ENCODE measurements around the gene API5. TPM values are rescaled to one million over a fixed set of nuclear protein-coding genes. Genes with fewer than 3 reads are reported as not detected.
A peak's percentile ranks its signal among the peaks of the same experiment; 100 is the strongest.

API5 gene
- polyA plus RNA-seq, 1 of the 3 experiments (the other 2 are of a cell fraction) = 80.9 TPM

DNA sequence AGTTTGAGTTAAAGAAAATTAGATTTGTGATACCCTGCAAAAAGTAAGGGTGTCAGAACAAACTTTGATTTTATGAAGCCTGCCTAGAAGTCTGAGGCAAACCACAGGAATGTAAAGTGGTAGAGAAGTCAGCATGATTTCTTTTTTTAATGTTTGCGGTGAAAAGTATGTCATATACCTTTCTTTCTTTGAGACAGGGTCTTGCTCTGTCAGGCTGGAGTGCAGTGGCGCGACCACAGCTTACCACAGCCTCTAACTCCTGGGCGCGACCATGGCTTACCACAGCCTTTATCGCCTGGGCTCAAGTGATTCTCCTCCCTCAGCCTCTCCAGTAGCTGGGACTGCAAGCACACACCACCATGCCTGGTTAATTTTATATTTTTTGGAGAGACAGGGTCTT, 4.7 kb downstream of the API5 start:
- Histone ChIP-seq H3K27ac (ENCODE audit: low read depth in 2 of 2, low read length in 1 of 2) (no peak overlapping the region), H3K27me3 (ENCODE audit: insufficient read depth) (no peaks in the 10 kb centered on the region), H3F3A (replicated peaks; ENCODE audit: insufficient read depth) (peaks cover 4% of the 10 kb centered on the region), H3K4me3 (ENCODE audit: low read depth in 2 of 2, low read length in 1 of 2) (no peak overlapping the region), H3K4me1 (ENCODE audit: control insufficient read depth in 1 of 2, insufficient read depth in 2 of 2, low read depth in 1 of 2, low read length in 1 of 2) (peaks cover 9 to 17% of the 10 kb centered on the region in 2 experiments; a peak in 3 of 4 replicates), H3K9me2 (no peaks in the 10 kb centered on the region), H3K9me3 (no peaks in the 10 kb centered on the region), H3K36me3 (replicated peaks in 1 of 2; ENCODE audit: control insufficient read depth in 1 of 2, insufficient read depth in 2 of 2, low read length in 1 of 2) (peaks cover 20 to 29% of the 10 kb centered on the region in 2 experiments), H4K20me1 (ENCODE audit: insufficient read depth) (peaks cover 60% of the 10 kb centered on the region), H3K9ac (no peak overlapping the region), H3K79me2 (ENCODE audit: insufficient read depth) (peaks cover 83% of the 10 kb centered on the region), H3K4me2 (no peak overlapping the region), H2AFZ (ENCODE audit: low read depth) (no peak overlapping the region)
- TF ChIP-seq EP300 (IDR thresholded peaks at IDR 0.05; ENCODE audit: borderline replicate concordance in 1 of 2, low read depth in 1 of 2, low read length in 1 of 2) = no peak
- TF ChIP-seq ELF1 (IDR thresholded peaks at IDR 0.05) = no peak
- TF ChIP-seq RFX5 (IDR thresholded peaks at IDR 0.05; ENCODE audit: low read length) = no peak
- no peak for TF ChIP-seq RXRA (IDR thresholded peaks at IDR 0.05; ENCODE audit: borderline replicate concordance, low read depth)
- no peak for TF ChIP-seq JUND (IDR thresholded peaks at IDR 0.05)
- no peak for TF ChIP-seq MEF2A (IDR thresholded peaks at IDR 0.05; ENCODE audit: borderline replicate concordance, low read depth)
- TF ChIP-seq RAD21 (IDR thresholded peaks at IDR 0.05; ENCODE audit: low read length) = no peak
- no peak for TF ChIP-seq EZH2phosphoT487 (IDR thresholded peaks at IDR 0.05; ENCODE audit: borderline replicate concordance, low read depth)
- WGBS (ENCODE audit: low lambda C conversion rate) = 94% methylated on average over 6 of the region's 6 CpGs
- CTCF ChIA-PET = no interaction called here
- POLR2A ChIA-PET = interaction anchor here (0.7 kb wide), 1 partner anchor 567 kb away, joined by 3 read pairs; no protein-coding TSS in a partner anchor
- no peak for DNase-seq

DNA sequence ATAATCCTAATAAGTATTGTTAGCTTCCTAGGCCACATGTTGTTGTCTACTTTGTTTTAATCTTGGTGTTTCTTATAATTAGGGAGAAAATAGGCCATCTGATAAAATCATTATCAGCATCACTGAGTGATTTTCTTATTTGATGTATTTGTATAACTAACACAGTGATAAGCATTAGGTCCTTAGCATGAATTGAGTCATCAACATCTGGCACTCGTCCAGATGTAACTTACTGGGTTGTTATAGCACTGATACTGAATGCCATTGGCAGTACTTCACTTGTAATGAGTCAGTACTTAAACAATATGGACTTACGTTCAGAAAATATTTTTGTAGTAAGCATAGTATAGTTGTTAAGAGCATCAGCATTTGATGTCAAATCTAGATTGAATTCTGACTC, 16.2 kb downstream of the API5 start:
- peak overlapping the region in 1 of 2 experiments; percentile 66; a peak in 2 of 4 replicates for H3K27ac ChIP-seq (ENCODE audit: low read depth in 2 of 2, low read length in 1 of 2)
- no peak overlapping the region for H3K9ac ChIP-seq
- no peaks in the 10 kb centered on the region for H3K9me2 ChIP-seq
- no peak overlapping the region for H3K4me2 ChIP-seq
- no peak overlapping the region for H3K4me3 ChIP-seq (ENCODE audit: low read depth in 2 of 2, low read length in 1 of 2)
- ChIA-PET CTCF (interaction anchor here (1.8 kb wide), 1 partner anchor 45 kb away, joined by 5 read pairs; no protein-coding TSS in a partner anchor), POLR2A (no interaction called here)
- peaks cover 5% of the 10 kb centered on the region; the same call in 1 of the 2 replicates for H3K79me2 ChIP-seq (ENCODE audit: insufficient read depth)
- TF ChIP-seq SMC3 (IDR thresholded peaks at IDR 0.05; ENCODE audit: low read depth, low read length) (no peak), SIN3A (IDR thresholded peaks at IDR 0.05; ENCODE audit: borderline replicate concordance, low read depth, low read length) (no peak), FOXJ3 (CRISPR knock-in tag; IDR thresholded peaks at IDR 0.05) (no peak), FOSL2 (IDR thresholded peaks at IDR 0.05; ENCODE audit: borderline replicate concordance, low read depth) (peak; percentile 73; the same call in 1 of the 2 replicates), NFIC (IDR thresholded peaks at IDR 0.05; ENCODE audit: borderline replicate concordance) (peak; percentile 85), PBX3 (IDR thresholded peaks at IDR 0.05) (0 out of 2 replicates have a peak, but pooled peaks have one; percentile 21), JUND (IDR thresholded peaks at IDR 0.05) (peak; percentile 69)
- H2AFZ ChIP-seq (ENCODE audit: low read depth) = no peak overlapping the region
- peaks cover 82 to 91% of the 10 kb centered on the region in 2 experiments for H3K36me3 ChIP-seq (replicated peaks in 1 of 2; ENCODE audit: control insufficient read depth in 1 of 2, insufficient read depth in 2 of 2, low read length in 1 of 2)
- H3F3A ChIP-seq (replicated peaks; ENCODE audit: insufficient read depth) = peaks cover 13% of the 10 kb centered on the region
- no peaks in the 10 kb centered on the region; a peak in 1 of 4 replicates for H3K4me1 ChIP-seq (ENCODE audit: control insufficient read depth in 1 of 2, insufficient read depth in 2 of 2, low read depth in 1 of 2, low read length in 1 of 2)
- peaks cover 7% of the 10 kb centered on the region; the same call in 1 of the 2 replicates for H4K20me1 ChIP-seq (ENCODE audit: insufficient read depth)
- 14% methylated on average over 2 of the region's 2 CpGs for WGBS (ENCODE audit: low lambda C conversion rate)
- no peaks in the 10 kb centered on the region for H3K27me3 ChIP-seq (ENCODE audit: insufficient read depth)
- H3K9me3 ChIP-seq = no peaks in the 10 kb centered on the region
- no peak for DNase-seq
